GM12878 (cell line): Measurements from ENCODE around the gene EEF1E1.
"Not testable (repeated sequence)": the region's sequence is repeated elsewhere in the genome, so short reads cannot be mapped to it uniquely, and the experiment has no call there.

Experiments
- CHD2 ChIP-seq: IDR thresholded peaks from 2 replicates; pipeline ENCODE4 v1.6.1; 2011; ENCODE audit warnings: low read depth, low read length, improper control_type of control experiment, borderline replicate concordance
- CTCF ChIP-seq, 3 experiments: IDR thresholded peaks in 2 of 3; conservative IDR thresholded peaks in 1 of 3; 2 replicates each; pipeline ENCODE4 v1.5.1; 2011; ENCODE audit warnings: low read depth in 3 of 3, low read length in 3 of 3, mild to moderate bottlenecking in 3 of 3, control low read depth in 2 of 3, moderate library complexity in 2 of 3, inconsistent platforms in 1 of 3, mixed read lengths in 1 of 3; ENCODE audit not compliant: control insufficient read depth in 2 of 3, insufficient read depth in 1 of 3; ENCODE audit errors: extremely low read depth in 1 of 3
- FOXK2 ChIP-seq: fragments of 450-650 bp; IDR thresholded peaks from 2 replicates; pipeline ENCODE4 v1.6.1; 2017; ENCODE audit warnings: mild to moderate bottlenecking, moderate library complexity
- MYC ChIP-seq: IDR thresholded peaks from 2 replicates; pipeline ENCODE4 v1.6.1; 2011; ENCODE audit warnings: mild to moderate bottlenecking, low read length, moderate library complexity, inconsistent platforms; ENCODE audit not compliant: insufficient read depth, insufficient replicate concordance, insufficient read length, severe bottlenecking
- PML ChIP-seq: IDR thresholded peaks from 2 replicates; pipeline ENCODE4 v1.6.1; 2012; ENCODE audit warnings: low read length, inconsistent platforms
- POLR2A ChIP-seq: IDR thresholded peaks from 2 replicates; pipeline ENCODE4 v1.6.1; 2011; ENCODE audit warnings: low read depth, mild to moderate bottlenecking, low read length
- SUZ12 ChIP-seq: fragments of 200-600 bp; sonication (generic); IDR thresholded peaks from one replicate; pipeline ENCODE4 v1.6.1; 2018; ENCODE audit warnings: antibody characterized with exemption, mild to moderate bottlenecking; ENCODE audit not compliant: unreplicated experiment
- YY1 ChIP-seq: IDR thresholded peaks from 2 replicates; pipeline ENCODE4 v1.6.1; 2011; ENCODE audit warnings: low read depth, mild to moderate bottlenecking, low read length
- TF ChIP-seq, protein P1 (sequence below): fragments of 450-650 bp; IDR thresholded peaks from 2 replicates; pipeline ENCODE4 v1.6.1; 2017; ENCODE audit warnings: antibody characterized with exemption, mild to moderate bottlenecking, moderate library complexity

- TF ChIP-seq YY1; FOXK2; SUZ12; CTCF (IDR thresholded peaks at IDR 0.05 in 2 of 3, conservative IDR thresholded peaks at IDR 0.05 in 1 of 3; ENCODE audit: control insufficient read depth in 2 of 3, extremely low read depth in 1 of 3, insufficient read depth in 1 of 3, low read depth in 3 of 3, low read length in 3 of 3); CHD2; MYC; POLR2A; PML: not testable (repeated sequence)
- TF ChIP-seq, protein P1, sequence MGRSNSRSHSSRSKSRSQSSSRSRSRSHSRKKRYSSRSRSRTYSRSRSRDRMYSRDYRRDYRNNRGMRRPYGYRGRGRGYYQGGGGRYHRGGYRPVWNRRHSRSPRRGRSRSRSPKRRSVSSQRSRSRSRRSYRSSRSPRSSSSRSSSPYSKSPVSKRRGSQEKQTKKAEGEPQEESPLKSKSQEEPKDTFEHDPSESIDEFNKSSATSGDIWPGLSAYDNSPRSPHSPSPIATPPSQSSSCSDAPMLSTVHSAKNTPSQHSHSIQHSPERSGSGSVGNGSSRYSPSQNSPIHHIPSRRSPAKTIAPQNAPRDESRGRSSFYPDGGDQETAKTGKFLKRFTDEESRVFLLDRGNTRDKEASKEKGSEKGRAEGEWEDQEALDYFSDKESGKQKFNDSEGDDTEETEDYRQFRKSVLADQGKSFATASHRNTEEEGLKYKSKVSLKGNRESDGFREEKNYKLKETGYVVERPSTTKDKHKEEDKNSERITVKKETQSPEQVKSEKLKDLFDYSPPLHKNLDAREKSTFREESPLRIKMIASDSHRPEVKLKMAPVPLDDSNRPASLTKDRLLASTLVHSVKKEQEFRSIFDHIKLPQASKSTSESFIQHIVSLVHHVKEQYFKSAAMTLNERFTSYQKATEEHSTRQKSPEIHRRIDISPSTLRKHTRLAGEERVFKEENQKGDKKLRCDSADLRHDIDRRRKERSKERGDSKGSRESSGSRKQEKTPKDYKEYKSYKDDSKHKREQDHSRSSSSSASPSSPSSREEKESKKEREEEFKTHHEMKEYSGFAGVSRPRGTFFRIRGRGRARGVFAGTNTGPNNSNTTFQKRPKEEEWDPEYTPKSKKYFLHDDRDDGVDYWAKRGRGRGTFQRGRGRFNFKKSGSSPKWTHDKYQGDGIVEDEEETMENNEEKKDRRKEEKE: not testable (repeated sequence)
These were observed 56.6 kb downstream of the EEF1E1 start for GRCh38 chr6:8045769-8046168.
